ENCODE measurements around the gene TRMU. TPM values are rescaled to one million over a fixed set of nuclear protein-coding genes. Genes with fewer than 3 reads are reported as not detected.

TRMU gene
- total RNA-seq, 6 experiments from 2014 or later: 17.2 to 24.2 (median 19.9) TPM

GRCh38 chr22:46346680-46347405 lies 11.3 kb downstream of the TRMU start:
- peaks cover 0 to 90% (median 41%) of the 10 kb centered on the region in 4 donors for H3K36me3 ChIP-seq
- peak in 1 of 3 donors; percentile 23 for DNase-seq
- TF ChIP-seq CTCF (IDR thresholded peaks at IDR 0.05) (no peak), POLR2A (IDR thresholded peaks at IDR 0.05) (no peak)
- 79% methylated on average over 10 of the region's 19 CpGs for WGBS (ENCODE audit: insufficient coverage, low coverage, low lambda C conversion rate, missing lambda C conversion rate)
- no peaks in the 10 kb centered on the region for H3K9me3 ChIP-seq
- ATAC-seq: no peak
- no peak overlapping the region for H3K4me3 ChIP-seq
- intact Hi-C loops (cut with DNase I): no loop called here
- no peaks in the 10 kb centered on the region for H3K27me3 ChIP-seq
- H3K4me1 ChIP-seq: no peaks in the 10 kb centered on the region
- no peak overlapping the region for H3K27ac ChIP-seq

GRCh38 chr22:46347646-46348045 lies 12.1 kb downstream of the TRMU start:
- no peaks in the 10 kb centered on the region for H3K27me3 ChIP-seq
- no peaks in the 10 kb centered on the region for H3K9me3 ChIP-seq
- intact Hi-C loops (cut with DNase I): no loop called here
- no peak for TF ChIP-seq POLR2A (IDR thresholded peaks at IDR 0.05)
- TF ChIP-seq CTCF (IDR thresholded peaks at IDR 0.05): no peak
- H3K4me1 ChIP-seq: no peaks in the 10 kb centered on the region
- peaks cover 0 to 90% (median 41%) of the 10 kb centered on the region in 4 donors for H3K36me3 ChIP-seq
- no peak overlapping the region for H3K27ac ChIP-seq
- DNase-seq (peak in 1 of 3 donors; percentile 19), ATAC-seq (no peak)
- whole genome bisulfite sequencing (ENCODE audit: insufficient coverage, low coverage, low lambda C conversion rate, missing lambda C conversion rate): 79% methylated on average over 4 of the region's 12 CpGs
- H3K4me3 ChIP-seq: no peak overlapping the region

- Histone ChIP-seq H3K27me3 (no peaks in the 10 kb centered on the region), H3K9me3 (no peaks in the 10 kb centered on the region), H3K36me3 (peaks cover 0 to 90% (median 41%) of the 10 kb centered on the region in 4 donors), H3K27ac (no peak overlapping the region), H3K4me1 (no peaks in the 10 kb centered on the region), H3K4me3 (no peak overlapping the region)
- intact Hi-C loops (cut with DNase I): no loop called here
- WGBS (ENCODE audit: insufficient coverage, low coverage, low lambda C conversion rate, missing lambda C conversion rate): 91% methylated on average over 4 of the region's 15 CpGs
- DNase-seq (peak in 1 of 3 donors; percentile 27), ATAC-seq (no peak)
- TF ChIP-seq CTCF (IDR thresholded peaks at IDR 0.05) (no peak), POLR2A (IDR thresholded peaks at IDR 0.05) (no peak)
These were observed 12.7 kb downstream of the TRMU start for GRCh38 chr22:46348099-46348695.

- H3K27ac ChIP-seq: no peak overlapping the region
- H3K36me3 ChIP-seq: peaks cover 0 to 81% (median 41%) of the 10 kb centered on the region in 4 donors
- intact Hi-C loops (cut with DNase I): no loop called here
- DNase-seq: peak in 1 of 3 donors; percentile 39
- 74% methylated on average over 12 of the region's 18 CpGs for WGBS (ENCODE audit: insufficient coverage, low coverage, low lambda C conversion rate, missing lambda C conversion rate)
- no peaks in the 10 kb centered on the region for H3K27me3 ChIP-seq
- H3K4me1 ChIP-seq: no peaks in the 10 kb centered on the region
- TF ChIP-seq POLR2A (IDR thresholded peaks at IDR 0.05) (no peak), CTCF (IDR thresholded peaks at IDR 0.05) (no peak)
- no peak for ATAC-seq
- H3K4me3 ChIP-seq: no peak overlapping the region
- H3K9me3 ChIP-seq: no peaks in the 10 kb centered on the region
These were observed 13.7 kb downstream of the TRMU start for GRCh38 chr22:46349238-46349637.
